NCI-H146 treated with DMSO at 0.1 percent for 48 hours (cell line): ENCODE results near the gene SLC8A1.

ENCODE experiments used
- DNase-seq: peaks from one replicate; lab custom pipeline; 2025; ENCODE audit not compliant: unreplicated experiment; lab: John Stamatoyannopoulos, UW

The SLC8A1 gene

GRCh38 chr2:40358783-40359182 lies 93.1 kb downstream of the SLC8A1 start:
- DNase-seq, result no peak

- no peak for DNase-seq
Measured at GRCh38 chr2:40357667-40358066, 94.2 kb downstream of the SLC8A1 start.

- DNase-seq, result no peak
Measured at GRCh38 chr2:40355451-40355850, 96.4 kb downstream of the SLC8A1 start.

GRCh38 chr2:40353231-40353630 lies 98.7 kb downstream of the SLC8A1 start:
- no peak for DNase-seq

GRCh38 chr2:40352703-40353099 lies 99.2 kb downstream of the SLC8A1 start:
- no peak for DNase-seq

- DNase-seq, result no peak
Measured at GRCh38 chr2:40352041-40352702, 99.7 kb downstream of the SLC8A1 start.

GRCh38 chr2:40348665-40349064 lies 103.2 kb downstream of the SLC8A1 start:
- DNase-seq, result no peak

- DNase-seq, result no peak
Measured at GRCh38 chr2:40348038-40348437, 103.9 kb downstream of the SLC8A1 start.

GRCh38 chr2:40346535-40347354 lies 105.1 kb downstream of the SLC8A1 start:
- DNase-seq, result no peak

- no peak for DNase-seq
Measured at GRCh38 chr2:40344364-40344763, 107.5 kb downstream of the SLC8A1 start.

GRCh38 chr2:40343902-40344301 lies 108.0 kb downstream of the SLC8A1 start:
- DNase-seq, result no peak

GRCh38 chr2:40341198-40341597 lies 110.7 kb downstream of the SLC8A1 start:
- no peak for DNase-seq

- no peak for DNase-seq
Measured at GRCh38 chr2:40339026-40339425, 112.9 kb downstream of the SLC8A1 start.

- no peak for DNase-seq
Measured at GRCh38 chr2:40332191-40332826, 119.6 kb downstream of the SLC8A1 start.

- DNase-seq, result no peak
Measured at GRCh38 chr2:40330096-40330495, 121.8 kb downstream of the SLC8A1 start.

- DNase-seq, result no peak
Measured at GRCh38 chr2:40329739-40330030, 122.2 kb downstream of the SLC8A1 start.

GRCh38 chr2:40325116-40325515 lies 126.8 kb downstream of the SLC8A1 start:
- no peak for DNase-seq

GRCh38 chr2:40324656-40325055 lies 127.2 kb downstream of the SLC8A1 start:
- no peak for DNase-seq

- no peak for DNase-seq
Measured at GRCh38 chr2:40321822-40322221, 130.1 kb downstream of the SLC8A1 start.

GRCh38 chr2:40321016-40321623 lies 130.8 kb downstream of the SLC8A1 start:
- DNase-seq, result no peak

GRCh38 chr2:40318921-40319320 lies 133.0 kb downstream of the SLC8A1 start:
- no peak for DNase-seq

- no peak for DNase-seq
Measured at GRCh38 chr2:40317761-40318160, 134.1 kb downstream of the SLC8A1 start.
